Epithelial cell of proximal tubule (primary cell): Measurements from ENCODE around the gene IGFBP2. TPM values are rescaled to one million over a fixed set of nuclear protein-coding genes. Genes with fewer than 3 reads are reported as not detected.

Experiments used
- DNase-seq: peaks from one replicate; pipeline ENCODE4 v3.0.0-alpha.2; 2011; ENCODE audit warnings: low read depth
- H3K4me3 ChIP-seq: 2 replicates; pipeline ENCODE4 v1.5.1; 2011; ENCODE audit warnings: low read depth, mild to moderate bottlenecking, low read length
- CTCF ChIP-seq: conservative IDR thresholded peaks from 2 replicates; pipeline ENCODE4 v1.5.1; 2012; ENCODE audit warnings: low read depth, mild to moderate bottlenecking, low read length
- total RNA-seq: library from RNA; depleted of rRNA; stranded (reverse); fragments of >200 nt; gene quantifications from 2 replicates; pipeline ENCODE4 v1.2.3, GENCODE V29; 2015

IGFBP2 gene
- total RNA-seq, 1 donor from 2014 or later, result 409 TPM

GRCh38 chr2:216633616-216634369, 573 bp downstream of the IGFBP2 start:
- peak overlapping the region; percentile 45 for H3K4me3 ChIP-seq
- DNase-seq, result no peak
- TF ChIP-seq CTCF, result no peak

- DNase-seq, result no peak
- H3K4me3 ChIP-seq, result peak overlapping the region; percentile 45
- no peak for TF ChIP-seq CTCF
Observed at GRCh38 chr2:216634370-216635148, 1.3 kb downstream of the IGFBP2 start.

- no peak for DNase-seq
- no peak overlapping the region for H3K4me3 ChIP-seq
- TF ChIP-seq CTCF, result no peak
Observed at GRCh38 chr2:216635171-216635570, 2.0 kb downstream of the IGFBP2 start.

- no peak overlapping the region for H3K4me3 ChIP-seq
- no peak for TF ChIP-seq CTCF
- DNase-seq, result no peak
Observed at GRCh38 chr2:216635701-216636550, 2.7 kb downstream of the IGFBP2 start.

- no peak for DNase-seq
- H3K4me3 ChIP-seq, result no peak overlapping the region
- no peak for TF ChIP-seq CTCF
Observed at GRCh38 chr2:216636551-216637450, 3.6 kb downstream of the IGFBP2 start.

GRCh38 chr2:216637472-216637871, 4.3 kb downstream of the IGFBP2 start:
- DNase-seq, result no peak
- no peak for TF ChIP-seq CTCF
- H3K4me3 ChIP-seq, result no peak overlapping the region
